Activated CD4-positive, alpha-beta T cell treated with anti-CD3 and anti-CD28 coated beads, Interleukin-2, amount 50 U/mL, for 1 hour (primary cell): ENCODE data around the gene SF3A1.
"Not testable (repeated sequence)": the region's sequence is repeated elsewhere in the genome, so short reads cannot be mapped to it uniquely, and the experiment has no call there.

Experiments used
- DNase-seq: peaks from one replicate; pipeline ENCODE4 v3.0.0-alpha.2; 2020

The SF3A1 gene

GRCh38 chr22:30347255-30347892 is 9.3 kb downstream of the SF3A1 start:
- no peak for DNase-seq

- no peak for DNase-seq
Measured at GRCh38 chr22:30344447-30345200, 12.1 kb downstream of the SF3A1 start.

- DNase-seq, result no peak
Measured at GRCh38 chr22:30340911-30341685, 15.6 kb downstream of the SF3A1 start.

GRCh38 chr22:30338802-30339201 is 17.9 kb downstream of the SF3A1 start:
- DNase-seq, result no peak

GRCh38 chr22:30338341-30338740 is 18.4 kb downstream of the SF3A1 start:
- not testable (repeated sequence) for DNase-seq

GRCh38 chr22:30337461-30337778 is 19.3 kb downstream of the SF3A1 start:
- no peak for DNase-seq

- DNase-seq, result no peak
Measured at GRCh38 chr22:30336752-30337460, 19.8 kb downstream of the SF3A1 start.

- DNase-seq, result no peak
Measured at GRCh38 chr22:30335236-30335635, 21.5 kb downstream of the SF3A1 start.

GRCh38 chr22:30334646-30335045 is 22.0 kb downstream of the SF3A1 start:
- DNase-seq, result no peak

- no peak for DNase-seq
Measured at GRCh38 chr22:30333707-30334087, 23.0 kb downstream of the SF3A1 start.

- DNase-seq, result no peak
Measured at GRCh38 chr22:30332994-30333706, 23.5 kb downstream of the SF3A1 start.

GRCh38 chr22:30332551-30332950 is 24.1 kb downstream of the SF3A1 start:
- no peak for DNase-seq

- DNase-seq, result no peak
Measured at GRCh38 chr22:30328466-30329049, 28.1 kb downstream of the SF3A1 start.

GRCh38 chr22:30327864-30328345 is 28.8 kb downstream of the SF3A1 start:
- DNase-seq, result no peak

GRCh38 chr22:30326706-30327362 is 29.9 kb downstream of the SF3A1 start, which contains the start of gene TBC1D10A:
TSS of gene TBC1D10A (minus strand) at chr22:30326941. CDS start at chr22:30326881, 60 bp downstream.
- DNase-seq, result peak; percentile 93

- DNase-seq, result peak; percentile 17
Measured at GRCh38 chr22:30326255-30326705, 30.4 kb downstream of the SF3A1 start.

GRCh38 chr22:30325724-30326254 is 30.9 kb downstream of the SF3A1 start:
- no peak for DNase-seq

- DNase-seq, result no peak
Measured at GRCh38 chr22:30325065-30325720, 31.5 kb downstream of the SF3A1 start.

- peak; percentile 25 for DNase-seq
Measured at GRCh38 chr22:30324014-30324730, 32.5 kb downstream of the SF3A1 start.

- DNase-seq, result no peak
Measured at GRCh38 chr22:30323246-30323645, 33.4 kb downstream of the SF3A1 start.
